Nephron (organoid): ENCODE data around the gene RAP1GAP2.

ENCODE experiments used
- H3K27ac Mint-ChIP-seq, 3 experiments: 2 replicates each; pipeline ENCODE4 v1.8.0; 2020; ENCODE audit warnings: mixed read lengths in 3 of 3, mild to moderate bottlenecking in 2 of 3, moderate library complexity in 1 of 3
- H3K27me3 Mint-ChIP-seq: 2 replicates; pipeline ENCODE4 v1.8.0; 2021; ENCODE audit warnings: low read depth, mild to moderate bottlenecking, moderate library complexity, mixed read lengths
- H3K36me3 Mint-ChIP-seq: 2 replicates; pipeline ENCODE4 v1.8.0; 2020; ENCODE audit warnings: low read depth, mixed read lengths
- H3K4me1 Mint-ChIP-seq: 2 replicates; pipeline ENCODE4 v1.8.0; 2020; ENCODE audit warnings: mixed read lengths
- H3K4me3 Mint-ChIP-seq, 3 experiments: 2 replicates each; pipeline ENCODE4 v1.8.0; 2020; ENCODE audit warnings: mild to moderate bottlenecking in 3 of 3, mixed read lengths in 3 of 3, moderate library complexity in 2 of 3
- H3K9me3 Mint-ChIP-seq: 2 replicates; pipeline ENCODE4 v1.8.0; 2020; ENCODE audit warnings: mixed read lengths
- TF ChIP-seq, protein P1 (sequence below), 3 experiments: fragments of 200-600 bp; sonication (generic); IDR thresholded peaks; one replicate each; pipeline ENCODE4 v1.5.0; 2021; ENCODE audit warnings: antibody characterized with exemption in 3 of 3; ENCODE audit not compliant: unreplicated experiment in 3 of 3

The RAP1GAP2 gene

DNA sequence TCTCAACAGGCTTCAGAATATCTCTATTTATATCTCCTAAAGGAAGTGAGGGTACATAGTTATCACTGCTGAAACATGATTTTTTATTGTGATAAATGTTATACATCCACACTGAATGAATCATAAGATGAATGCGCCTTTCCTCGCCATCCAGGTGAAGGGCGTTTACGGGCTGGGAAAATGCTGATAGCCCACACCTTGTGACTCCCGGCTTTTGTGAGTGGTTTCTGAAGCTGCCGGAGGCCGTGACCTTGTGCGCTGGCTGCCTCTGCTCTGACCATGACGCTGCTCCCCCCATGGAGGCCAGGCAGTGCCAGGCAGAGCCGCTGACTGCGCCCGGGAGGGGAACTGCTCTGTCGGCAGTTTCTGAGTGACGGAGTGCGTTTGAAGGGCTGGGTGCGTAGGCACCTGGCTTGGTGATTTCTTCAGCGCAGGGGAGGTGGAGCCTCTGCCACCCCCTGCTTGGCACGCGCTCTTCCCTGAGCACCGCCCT is 97.2 kb downstream of the RAP1GAP2 start:
- Mint-ChIP-seq H3K27ac (no peak overlapping the region), H3K4me1 (no peaks in the 10 kb centered on the region), H3K4me3 (no peak overlapping the region), H3K9me3 (no peaks in the 10 kb centered on the region), H3K36me3 (no peaks in the 10 kb centered on the region), H3K27me3 (peaks cover 7% of the 10 kb centered on the region)
- TF ChIP-seq, protein P1, sequence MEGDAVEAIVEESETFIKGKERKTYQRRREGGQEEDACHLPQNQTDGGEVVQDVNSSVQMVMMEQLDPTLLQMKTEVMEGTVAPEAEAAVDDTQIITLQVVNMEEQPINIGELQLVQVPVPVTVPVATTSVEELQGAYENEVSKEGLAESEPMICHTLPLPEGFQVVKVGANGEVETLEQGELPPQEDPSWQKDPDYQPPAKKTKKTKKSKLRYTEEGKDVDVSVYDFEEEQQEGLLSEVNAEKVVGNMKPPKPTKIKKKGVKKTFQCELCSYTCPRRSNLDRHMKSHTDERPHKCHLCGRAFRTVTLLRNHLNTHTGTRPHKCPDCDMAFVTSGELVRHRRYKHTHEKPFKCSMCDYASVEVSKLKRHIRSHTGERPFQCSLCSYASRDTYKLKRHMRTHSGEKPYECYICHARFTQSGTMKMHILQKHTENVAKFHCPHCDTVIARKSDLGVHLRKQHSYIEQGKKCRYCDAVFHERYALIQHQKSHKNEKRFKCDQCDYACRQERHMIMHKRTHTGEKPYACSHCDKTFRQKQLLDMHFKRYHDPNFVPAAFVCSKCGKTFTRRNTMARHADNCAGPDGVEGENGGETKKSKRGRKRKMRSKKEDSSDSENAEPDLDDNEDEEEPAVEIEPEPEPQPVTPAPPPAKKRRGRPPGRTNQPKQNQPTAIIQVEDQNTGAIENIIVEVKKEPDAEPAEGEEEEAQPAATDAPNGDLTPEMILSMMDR (IDR thresholded peaks at IDR 0.05; ENCODE audit: unreplicated experiment in 3 of 3): no peak

DNA sequence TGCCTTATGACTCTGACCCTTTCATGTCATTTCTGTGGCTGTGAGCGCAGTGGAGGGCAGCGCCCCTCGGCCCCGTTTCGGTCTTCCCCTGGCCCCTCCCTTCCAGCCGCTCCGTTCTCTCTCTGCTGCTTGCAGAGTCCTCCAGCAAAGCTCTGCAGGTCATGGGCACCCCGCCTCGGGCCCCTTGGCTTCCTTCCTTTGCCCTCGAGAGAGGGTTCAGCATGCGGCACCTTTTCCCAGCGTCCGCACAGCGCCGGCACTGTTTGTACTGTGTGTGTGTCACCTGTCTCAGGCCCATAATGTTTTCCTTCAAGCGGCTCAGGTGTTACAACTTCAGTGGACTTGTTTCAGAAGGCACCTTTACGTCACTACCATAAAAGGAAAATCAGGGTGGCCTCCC is 98.5 kb downstream of the RAP1GAP2 start:
- Mint-ChIP-seq H3K27me3 (peaks cover 6% of the 10 kb centered on the region), H3K4me1 (no peaks in the 10 kb centered on the region), H3K36me3 (no peaks in the 10 kb centered on the region), H3K9me3 (no peaks in the 10 kb centered on the region), H3K4me3 (peak overlapping the region in 1 of 3 experiments; percentile 40), H3K27ac (peak overlapping the region in 1 of 3 experiments; percentile 75)
- TF ChIP-seq, protein P1 (IDR thresholded peaks at IDR 0.05; ENCODE audit: unreplicated experiment in 3 of 3): no peak

DNA sequence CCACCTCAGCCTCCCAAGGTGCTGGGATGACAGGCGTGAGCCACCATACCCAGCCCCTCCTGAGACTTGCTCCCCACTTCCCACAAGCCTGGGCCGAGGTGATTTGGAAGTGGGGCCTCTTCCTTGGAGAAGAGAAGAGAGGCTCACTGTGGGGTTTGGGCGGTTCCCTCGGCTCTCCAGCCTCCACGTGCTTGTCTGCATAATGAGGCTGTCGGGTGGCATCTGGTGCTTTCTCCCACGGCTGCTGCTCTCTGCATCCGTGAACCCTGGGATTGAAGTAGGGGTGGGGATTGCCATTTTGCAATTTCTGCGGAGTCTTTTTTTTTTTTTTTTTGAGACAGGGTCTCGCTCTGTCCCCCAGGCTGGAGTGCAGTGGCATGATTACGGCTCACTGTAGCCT is 101.4 kb downstream of the RAP1GAP2 start:
- no peaks in the 10 kb centered on the region for H3K36me3 Mint-ChIP-seq
- no peaks in the 10 kb centered on the region for H3K9me3 Mint-ChIP-seq
- TF ChIP-seq, protein P1 (IDR thresholded peaks at IDR 0.05; ENCODE audit: unreplicated experiment in 3 of 3): no peak
- H3K27ac Mint-ChIP-seq: no peak overlapping the region
- peaks cover 11% of the 10 kb centered on the region for H3K27me3 Mint-ChIP-seq
- no peaks in the 10 kb centered on the region for H3K4me1 Mint-ChIP-seq
- no peak overlapping the region for H3K4me3 Mint-ChIP-seq

DNA sequence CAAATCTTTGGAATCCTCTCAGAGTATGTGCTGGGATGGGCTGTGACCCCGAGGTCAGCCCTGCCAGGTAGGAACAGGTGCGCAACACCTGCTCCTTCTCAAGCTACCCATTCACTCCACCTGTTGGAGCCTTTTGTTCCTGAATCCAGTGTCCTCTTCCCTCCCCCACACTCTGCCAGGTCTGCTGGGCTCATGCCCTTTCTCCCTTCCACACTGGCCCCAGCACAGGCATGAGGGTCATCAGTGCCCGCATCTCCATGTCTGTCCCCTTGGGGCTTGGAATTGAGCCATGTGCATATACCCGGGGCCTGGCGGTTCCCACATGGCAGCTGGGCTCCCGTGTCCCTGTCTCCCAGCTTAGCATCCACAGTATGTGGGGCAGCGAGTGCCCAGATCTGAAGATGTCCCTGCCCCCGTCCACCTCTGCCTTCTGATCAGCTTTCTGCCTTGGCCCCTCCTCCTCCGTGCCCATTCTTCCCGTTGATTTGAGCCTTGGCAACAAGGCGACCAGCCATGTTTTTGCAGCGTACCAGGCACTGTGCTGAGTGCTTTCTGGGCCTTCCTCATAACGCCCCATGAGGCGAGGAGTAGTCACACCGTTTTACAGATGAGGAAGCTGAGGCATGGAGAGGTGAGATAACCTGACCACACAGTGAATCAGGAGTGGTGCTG is 102.2 kb downstream of the RAP1GAP2 start:
- TF ChIP-seq, protein P1 (IDR thresholded peaks at IDR 0.05; ENCODE audit: unreplicated experiment in 3 of 3): no peak

DNA sequence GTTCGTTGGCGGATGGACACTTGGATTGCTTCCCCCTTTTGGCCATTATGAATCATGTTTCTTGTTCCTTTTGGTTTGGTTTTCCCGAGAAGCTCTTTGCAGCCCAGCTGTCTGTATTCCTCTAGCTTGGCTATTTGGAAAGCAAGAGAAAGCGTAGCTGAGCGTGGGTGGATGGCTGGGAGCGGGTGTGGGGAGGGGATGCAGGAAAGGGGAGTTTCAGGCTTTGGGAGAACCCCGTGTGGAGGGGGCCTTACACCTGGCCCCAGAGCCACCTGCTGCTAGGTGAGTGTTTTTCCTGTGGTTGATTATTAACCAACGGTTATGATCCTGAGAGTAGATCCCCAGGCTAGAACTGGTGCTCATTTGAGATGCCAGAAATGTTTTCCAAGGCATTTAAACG is 103.7 kb downstream of the RAP1GAP2 start:
- Mint-ChIP-seq H3K36me3 (no peaks in the 10 kb centered on the region), H3K27ac (peak overlapping the region in 2 of 3 experiments; percentile 52 to 94), H3K4me3 (no peak overlapping the region), H3K9me3 (no peaks in the 10 kb centered on the region), H3K4me1 (peaks cover 9% of the 10 kb centered on the region), H3K27me3 (peaks cover 23% of the 10 kb centered on the region)
- TF ChIP-seq, protein P1 (IDR thresholded peaks at IDR 0.05; ENCODE audit: unreplicated experiment in 3 of 3): no peak

More for the DNA sequence above, 102.2 kb downstream of the RAP1GAP2 start:
- Mint-ChIP-seq H3K36me3 (no peaks in the 10 kb centered on the region), H3K27me3 (peaks cover 11% of the 10 kb centered on the region), H3K27ac (peak overlapping the region in 1 of 3 experiments; percentile 72), H3K4me3 (no peak overlapping the region), H3K9me3 (no peaks in the 10 kb centered on the region), H3K4me1 (peaks cover 3% of the 10 kb centered on the region)

DNA sequence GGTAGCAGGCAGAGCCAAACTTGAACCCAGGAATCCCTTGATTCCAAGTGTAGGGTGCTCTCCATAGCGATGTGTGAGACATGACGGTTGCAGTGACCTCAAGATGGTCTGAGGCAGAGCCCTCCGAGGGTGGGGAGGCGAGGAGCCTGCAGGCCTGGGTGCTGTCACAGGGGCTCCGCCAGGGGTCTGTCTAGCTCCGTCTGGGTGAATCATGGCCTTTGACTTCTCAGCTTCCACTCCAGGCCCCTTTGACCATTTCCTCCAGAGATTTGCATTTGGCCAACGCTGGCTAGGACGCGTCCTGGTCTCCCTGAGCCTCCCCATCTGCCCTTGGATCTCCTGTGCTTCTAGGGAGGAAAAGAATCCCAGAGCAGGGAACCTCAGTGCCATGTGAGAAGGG is 104.6 kb downstream of the RAP1GAP2 start:
- Mint-ChIP-seq H3K27ac (peak overlapping the region in 1 of 3 experiments; percentile 74), H3K4me3 (no peak overlapping the region), H3K36me3 (no peaks in the 10 kb centered on the region)

More for the DNA sequence above, 104.6 kb downstream of the RAP1GAP2 start:
- H3K27me3 Mint-ChIP-seq: peaks cover 23% of the 10 kb centered on the region
- TF ChIP-seq, protein P1 (IDR thresholded peaks at IDR 0.05; ENCODE audit: unreplicated experiment in 3 of 3): no peak
- peaks cover 9% of the 10 kb centered on the region for H3K4me1 Mint-ChIP-seq
- no peaks in the 10 kb centered on the region for H3K9me3 Mint-ChIP-seq
